Lung (tissue), 12 donors: ENCODE results near the gene PDZD2. TPM values are rescaled to one million over a fixed set of nuclear protein-coding genes. Genes with fewer than 3 reads are reported as not detected.
A peak's percentile ranks its signal among the peaks of the same experiment; 100 is the strongest.

Source experiments
- ATAC-seq: fragments of 200-7000 bp; cut with Tn5 transposase; one replicate; pipeline ENCODE4 v1.9.1; 2020; ENCODE audit warnings: moderate number of reproducible peaks; ENCODE audit not compliant: insufficient read depth, low FRiP score
- DNase-seq, 3 donors: peaks; one replicate each; pipeline ENCODE4 v3.0.0-alpha.2; 2013 to 2017
- H3K27ac ChIP-seq, 2 donors: one replicate each; pipeline ENCODE4 v1.5.1; 2013; ENCODE audit warnings: mild to moderate bottlenecking in 2 of 2, moderate library complexity in 2 of 2, control low read depth in 1 of 2, inconsistent platforms in 1 of 2, low read depth in 1 of 2, low read length in 1 of 2
- H3K27me3 ChIP-seq, 3 donors: one replicate each; pipeline ENCODE4 v1.5.1; 2013; ENCODE audit warnings: low read length in 2 of 3; ENCODE audit not compliant: control insufficient read depth in 3 of 3, insufficient read depth in 3 of 3
- H3K36me3 ChIP-seq, 4 donors: one replicate each; pipeline ENCODE4 v1.5.1; 2013; ENCODE audit warnings: low read length in 4 of 4, mild to moderate bottlenecking in 1 of 4, moderate library complexity in 1 of 4; ENCODE audit not compliant: control insufficient read depth in 4 of 4, insufficient read depth in 4 of 4
- H3K4me1 ChIP-seq, 5 donors: one replicate each; pipeline ENCODE4 v1.5.1; 2013; ENCODE audit warnings: low read length in 5 of 5, mild to moderate bottlenecking in 2 of 5, moderate library complexity in 1 of 5; ENCODE audit not compliant: control insufficient read depth in 5 of 5, insufficient read depth in 5 of 5
- H3K4me3 ChIP-seq: one replicate; pipeline ENCODE4 v1.5.1; 2013; ENCODE audit warnings: mild to moderate bottlenecking, control low read depth, moderate library complexity
- H3K9ac ChIP-seq, 2 donors: one replicate each; pipeline ENCODE4 v1.5.1; 2013; ENCODE audit warnings: low read length in 2 of 2, control low read depth in 1 of 2; ENCODE audit not compliant: insufficient read depth in 1 of 2
- H3K9me3 ChIP-seq, 4 donors: one replicate each; pipeline ENCODE4 v1.5.1; 2013; ENCODE audit warnings: low read length in 3 of 4, mild to moderate bottlenecking in 1 of 4, moderate library complexity in 1 of 4; ENCODE audit not compliant: control insufficient read depth in 4 of 4, insufficient read depth in 3 of 4
- WGBS, 2 donors: extraction: QIAGEN DNeasy Blood & Tissue Kit; methylation state at CpG; one replicate each; pipeline ENCODE4 v1.1.7; 2013; 5-methylcytosine and 5-hydroxymethylcytosine counted together
- polyA plus RNA-seq, 2 donors: library from polyadenylated mRNA; stranded (reverse); fragments of 200-250 nt; gene quantifications; one replicate each; pipeline ENCODE4 v1.2.1, GENCODE V29; 2013
- total RNA-seq, 2 donors: library from RNA; depleted of rRNA in 1 of 2; stranded (reverse); fragments of >200 nt in 1 of 2; gene quantifications; one replicate each; pipeline ENCODE4 v1.2.1, GENCODE V29; 2014 to 2021
- TF ChIP-seq, protein P1 (sequence below): IDR thresholded peaks from 2 replicates; pipeline ENCODE4 v1.5.1; 2012; ENCODE audit warnings: mild to moderate bottlenecking; ENCODE audit errors: control extremely low read depth, extremely low read depth
- donor health status: control.
- donor health status: control.
- donor health status: Bipolar disorder and iron deficiency.
- donor health status: healthy.
- donor health status: DM: yes; HTN: yes; CAD: no.

PDZD2 gene
- total and polyA plus RNA-seq, 4 donors = 9.2 to 56.3 (median 24.8) TPM

DNA sequence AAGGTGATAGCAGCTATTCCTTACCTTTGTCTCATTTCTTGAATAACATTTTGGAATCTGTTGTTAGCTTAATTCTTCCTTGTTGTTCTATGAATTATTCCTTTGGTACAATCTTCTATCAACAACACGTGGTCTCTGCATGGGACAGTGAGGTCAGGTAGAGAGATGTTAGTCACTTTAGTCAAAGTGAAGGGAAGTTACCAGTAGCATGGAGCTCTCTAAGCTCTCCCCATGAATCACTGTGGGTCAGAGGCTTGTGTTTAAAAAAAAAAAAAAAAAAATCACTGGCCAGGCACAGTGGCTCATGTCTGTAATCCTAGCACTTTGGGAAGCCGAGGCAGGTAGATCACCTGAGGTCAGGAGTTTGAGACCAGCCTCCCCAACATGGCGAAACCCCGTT lies 419.2 kb downstream of the PDZD2 start:
- Histone ChIP-seq H3K9ac (no peak overlapping the region), H3K4me3 (no peak overlapping the region), H3K27me3 (no peaks in the 10 kb centered on the region), H3K4me1 (peaks cover 0 to 20% (median 3%) of the 10 kb centered on the region in 5 donors), H3K9me3 (no peaks in the 10 kb centered on the region), H3K36me3 (peaks cover 0 to 12% (median 4%) of the 10 kb centered on the region in 4 donors), H3K27ac (no peak overlapping the region)
- TF ChIP-seq, protein P1, sequence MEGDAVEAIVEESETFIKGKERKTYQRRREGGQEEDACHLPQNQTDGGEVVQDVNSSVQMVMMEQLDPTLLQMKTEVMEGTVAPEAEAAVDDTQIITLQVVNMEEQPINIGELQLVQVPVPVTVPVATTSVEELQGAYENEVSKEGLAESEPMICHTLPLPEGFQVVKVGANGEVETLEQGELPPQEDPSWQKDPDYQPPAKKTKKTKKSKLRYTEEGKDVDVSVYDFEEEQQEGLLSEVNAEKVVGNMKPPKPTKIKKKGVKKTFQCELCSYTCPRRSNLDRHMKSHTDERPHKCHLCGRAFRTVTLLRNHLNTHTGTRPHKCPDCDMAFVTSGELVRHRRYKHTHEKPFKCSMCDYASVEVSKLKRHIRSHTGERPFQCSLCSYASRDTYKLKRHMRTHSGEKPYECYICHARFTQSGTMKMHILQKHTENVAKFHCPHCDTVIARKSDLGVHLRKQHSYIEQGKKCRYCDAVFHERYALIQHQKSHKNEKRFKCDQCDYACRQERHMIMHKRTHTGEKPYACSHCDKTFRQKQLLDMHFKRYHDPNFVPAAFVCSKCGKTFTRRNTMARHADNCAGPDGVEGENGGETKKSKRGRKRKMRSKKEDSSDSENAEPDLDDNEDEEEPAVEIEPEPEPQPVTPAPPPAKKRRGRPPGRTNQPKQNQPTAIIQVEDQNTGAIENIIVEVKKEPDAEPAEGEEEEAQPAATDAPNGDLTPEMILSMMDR = no peak
- ATAC-seq (no peak), DNase-seq (no peak)
- WGBS, 2 donors = 93 to 98% methylated on average over 4 of the region's 4 CpGs

DNA sequence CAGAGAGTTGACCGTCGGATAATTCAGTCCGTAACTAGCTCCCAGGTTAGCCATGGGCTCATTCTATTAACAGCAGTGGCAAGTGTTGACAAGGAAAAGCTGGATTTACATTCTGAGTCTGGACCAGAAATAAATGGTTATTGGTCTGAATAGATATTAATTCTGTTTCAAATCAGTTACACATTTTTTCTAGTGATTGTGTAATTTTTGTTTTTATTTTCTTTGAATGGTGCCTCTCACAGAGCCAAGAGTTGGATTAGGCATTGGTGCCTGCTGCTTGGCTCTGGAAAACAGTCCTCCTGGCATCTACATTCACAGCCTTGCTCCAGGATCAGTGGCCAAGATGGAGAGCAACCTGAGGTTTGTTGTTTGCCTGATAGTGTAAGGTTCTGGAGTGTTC lies 420.1 kb downstream of the PDZD2 start:
- no peaks in the 10 kb centered on the region for H3K27me3 ChIP-seq
- H3K27ac ChIP-seq = no peak overlapping the region
- TF ChIP-seq, protein P1 = no peak
- ATAC-seq (no peak), DNase-seq (peak in 1 of 3 donors; percentile 15)
- H3K9me3 ChIP-seq = peaks cover 0 to 1% (median 0%) of the 10 kb centered on the region in 4 donors
- H3K4me1 ChIP-seq = peaks cover 0 to 20% (median 3%) of the 10 kb centered on the region in 5 donors
- H3K9ac ChIP-seq = no peak overlapping the region
- no peak overlapping the region for H3K4me3 ChIP-seq
- peaks cover 0 to 13% (median 5%) of the 10 kb centered on the region in 4 donors for H3K36me3 ChIP-seq
- WGBS, 2 donors = 89 to 96% methylated on average over 3 of the region's 3 CpGs

DNA sequence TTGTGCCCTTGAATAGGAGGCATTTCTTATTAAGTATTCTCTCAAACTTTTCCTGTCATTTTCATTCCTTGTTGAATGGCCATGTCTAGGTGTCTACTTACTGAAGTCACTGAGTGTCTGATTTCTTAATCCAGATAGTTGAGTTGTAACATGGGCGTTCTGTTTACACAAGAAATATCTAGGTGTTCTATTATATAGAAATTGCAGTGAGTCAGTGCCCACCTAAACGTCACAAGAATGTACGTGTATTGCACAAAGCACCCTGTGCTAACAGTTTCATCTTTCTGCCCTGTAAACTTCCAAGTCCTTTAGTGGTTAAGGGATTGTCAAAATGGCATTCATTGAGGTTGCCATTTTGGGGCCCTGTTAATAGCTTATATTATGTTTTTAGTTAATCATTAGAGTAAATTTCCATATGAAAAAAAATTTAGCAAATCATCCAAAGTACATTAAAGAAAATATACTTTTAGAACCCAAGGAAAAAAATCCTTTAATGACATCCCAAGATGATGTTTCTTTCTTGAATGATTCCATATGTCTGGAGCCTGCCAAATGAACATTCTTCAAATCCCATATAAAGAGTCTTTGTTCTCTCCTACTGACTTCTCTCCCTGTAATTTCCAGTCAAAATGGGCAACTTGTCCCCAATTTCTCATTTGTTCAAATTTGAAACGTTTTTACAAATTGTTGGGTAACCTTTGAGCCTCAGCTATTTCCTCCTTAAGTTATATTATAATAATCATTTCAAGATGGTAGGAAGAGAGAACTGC lies 421.0 kb downstream of the PDZD2 start:
- Histone ChIP-seq H3K9ac (no peak overlapping the region), H3K27me3 (no peaks in the 10 kb centered on the region), H3K27ac (no peak overlapping the region), H3K4me1 (peaks cover 0 to 20% (median 3%) of the 10 kb centered on the region in 5 donors), H3K4me3 (no peak overlapping the region), H3K36me3 (peaks cover 0 to 13% (median 6%) of the 10 kb centered on the region in 4 donors), H3K9me3 (peaks cover 0 to 1% (median 0%) of the 10 kb centered on the region in 4 donors)
- ATAC-seq = no peak
- DNase-seq = no peak
- TF ChIP-seq, protein P1 = no peak
- 80 to 84% methylated on average over 4 of the region's 4 CpGs for WGBS, 2 donors
